ENCODE measurements around the gene PHYH. TPM values are rescaled to one million over a fixed set of nuclear protein-coding genes. Genes with fewer than 3 reads are reported as not detected.

PHYH gene
- total RNA-seq, 2 experiments from 2014 or later, result 6.9 to 15.1 TPM

DNA sequence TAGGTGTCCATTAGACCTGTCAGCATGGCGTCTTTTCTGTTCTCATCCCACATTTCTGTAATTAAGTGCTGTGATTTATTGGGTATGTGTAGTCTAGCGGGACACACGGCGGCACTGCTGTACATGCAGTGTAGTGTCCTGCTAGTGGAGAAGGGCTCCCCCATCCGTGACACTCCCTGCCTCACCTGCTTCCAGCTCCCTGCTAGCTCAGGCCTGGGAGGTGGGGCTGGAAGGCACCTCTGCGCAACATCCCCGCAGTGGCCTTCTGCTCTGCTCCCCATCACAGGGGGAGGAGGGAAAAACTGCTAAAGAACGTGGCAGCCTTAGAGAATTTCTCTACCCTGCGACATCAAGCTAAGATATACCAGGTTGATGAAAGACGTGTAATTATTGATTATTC, 28.7 kb upstream of the PHYH start:
- no peaks in the 10 kb centered on the region for H3K9me2 ChIP-seq (ENCODE audit: insufficient read depth, low read length)
- no peak for TF ChIP-seq EZH2phosphoT487 (IDR thresholded peaks at IDR 0.05; ENCODE audit: borderline replicate concordance, low read depth, low read length)
- TF ChIP-seq, protein P1, sequence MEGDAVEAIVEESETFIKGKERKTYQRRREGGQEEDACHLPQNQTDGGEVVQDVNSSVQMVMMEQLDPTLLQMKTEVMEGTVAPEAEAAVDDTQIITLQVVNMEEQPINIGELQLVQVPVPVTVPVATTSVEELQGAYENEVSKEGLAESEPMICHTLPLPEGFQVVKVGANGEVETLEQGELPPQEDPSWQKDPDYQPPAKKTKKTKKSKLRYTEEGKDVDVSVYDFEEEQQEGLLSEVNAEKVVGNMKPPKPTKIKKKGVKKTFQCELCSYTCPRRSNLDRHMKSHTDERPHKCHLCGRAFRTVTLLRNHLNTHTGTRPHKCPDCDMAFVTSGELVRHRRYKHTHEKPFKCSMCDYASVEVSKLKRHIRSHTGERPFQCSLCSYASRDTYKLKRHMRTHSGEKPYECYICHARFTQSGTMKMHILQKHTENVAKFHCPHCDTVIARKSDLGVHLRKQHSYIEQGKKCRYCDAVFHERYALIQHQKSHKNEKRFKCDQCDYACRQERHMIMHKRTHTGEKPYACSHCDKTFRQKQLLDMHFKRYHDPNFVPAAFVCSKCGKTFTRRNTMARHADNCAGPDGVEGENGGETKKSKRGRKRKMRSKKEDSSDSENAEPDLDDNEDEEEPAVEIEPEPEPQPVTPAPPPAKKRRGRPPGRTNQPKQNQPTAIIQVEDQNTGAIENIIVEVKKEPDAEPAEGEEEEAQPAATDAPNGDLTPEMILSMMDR (conservative IDR thresholded peaks at IDR 0.05; ENCODE audit: low read length), result no peak
- BruUV-seq (replicated peaks), result no TSS peak
- CTCF ChIA-PET (ENCODE audit: unreplicated experiment), result no interaction called here
- H3K9me3 ChIP-seq (ENCODE audit: low read length), result no peaks in the 10 kb centered on the region
- H3K4me3 ChIP-seq (ENCODE audit: low read depth, low read length, poor library complexity, severe bottlenecking), result no peak overlapping the region
- intact Hi-C loops (cut with micrococcal nuclease; ENCODE audit: unreplicated experiment), result no loop called here
- H3K4me1 ChIP-seq (ENCODE audit: insufficient read depth, low read length, poor library complexity, severe bottlenecking), result no peaks in the 10 kb centered on the region
- no peak overlapping the region for H2AFZ ChIP-seq (ENCODE audit: low read length)
- no peak overlapping the region for H3K27ac ChIP-seq (ENCODE audit: low read depth, low read length, poor library complexity, severe bottlenecking)
- H3K79me2 ChIP-seq (ENCODE audit: insufficient read depth, low read depth, low read length), result no peaks in the 10 kb centered on the region
- POLR2A ChIA-PET, result interaction anchor here (1.1 kb wide), 1 partner anchor 179 kb away, joined by 5 read pairs; no protein-coding TSS in a partner anchor
- DNase-seq (ENCODE audit: low spot score), result no peak
- no peak overlapping the region for H3K4me2 ChIP-seq (ENCODE audit: low read length)
- H3K36me3 ChIP-seq (ENCODE audit: insufficient read depth, low read length), result peaks cover 95% of the 10 kb centered on the region
- no peaks in the 10 kb centered on the region for H4K20me1 ChIP-seq (ENCODE audit: insufficient read depth, low read length)

DNA sequence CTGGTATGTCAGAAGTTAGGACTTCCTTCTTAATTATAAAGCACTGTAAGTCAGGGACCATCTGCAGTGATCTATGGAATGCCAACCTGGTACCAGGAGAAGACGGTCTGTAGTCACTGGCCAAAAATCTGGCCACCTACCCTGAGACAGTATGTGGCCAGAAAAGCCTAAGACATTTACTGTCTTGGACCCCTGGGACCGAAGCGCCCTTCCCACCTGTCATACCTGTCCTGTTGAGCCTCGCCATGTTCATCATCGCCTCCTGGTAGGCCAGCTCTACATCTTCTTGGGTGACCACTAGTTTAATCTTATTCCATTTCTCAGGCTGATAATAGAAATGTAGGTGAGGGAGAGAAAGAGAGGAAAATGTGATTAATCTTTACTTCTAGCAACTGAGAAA, 28.3 kb upstream of the PHYH start:
- Histone ChIP-seq H3K27ac (ENCODE audit: low read depth, low read length, poor library complexity, severe bottlenecking) (no peak overlapping the region), H4K20me1 (ENCODE audit: insufficient read depth, low read length) (no peaks in the 10 kb centered on the region), H3K9me3 (ENCODE audit: low read length) (no peaks in the 10 kb centered on the region), H3K79me2 (ENCODE audit: insufficient read depth, low read depth, low read length) (no peaks in the 10 kb centered on the region), H3K36me3 (ENCODE audit: insufficient read depth, low read length) (peaks cover 96% of the 10 kb centered on the region), H3K4me3 (ENCODE audit: low read depth, low read length, poor library complexity, severe bottlenecking) (no peak overlapping the region), H2AFZ (ENCODE audit: low read length) (no peak overlapping the region), H3K4me1 (ENCODE audit: insufficient read depth, low read length, poor library complexity, severe bottlenecking) (no peaks in the 10 kb centered on the region), H3K4me2 (ENCODE audit: low read length) (no peak overlapping the region), H3K9me2 (ENCODE audit: insufficient read depth, low read length) (no peaks in the 10 kb centered on the region)
- DNase-seq (ENCODE audit: low spot score), result no peak
- no TSS peak for BruUV-seq (replicated peaks)
- CTCF ChIA-PET (ENCODE audit: unreplicated experiment), result no interaction called here
- intact Hi-C loops (cut with micrococcal nuclease; ENCODE audit: unreplicated experiment), result no loop called here
- TF ChIP-seq, protein P1 (conservative IDR thresholded peaks at IDR 0.05; ENCODE audit: low read length), result no peak
- POLR2A ChIA-PET, result no interaction called here

DNA sequence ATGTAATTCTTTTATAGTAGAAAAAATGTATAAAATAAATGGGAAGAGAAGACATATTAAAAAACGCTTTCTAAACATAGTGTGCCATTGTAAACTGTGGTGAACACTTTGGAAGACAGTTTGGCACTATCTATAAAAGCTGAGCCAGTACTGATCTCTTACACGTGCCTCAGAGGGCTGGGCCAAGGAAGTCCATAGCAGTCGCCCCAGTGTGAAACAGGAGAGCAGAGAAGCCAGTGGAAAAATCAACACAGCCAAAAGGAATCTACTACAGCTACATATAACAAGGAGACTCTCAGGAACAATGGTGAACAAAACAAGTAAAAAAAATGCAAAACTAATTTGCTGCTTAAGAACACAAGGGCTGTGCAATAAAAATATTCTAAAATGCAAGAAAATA, 27.7 kb upstream of the PHYH start:
- H3K36me3 ChIP-seq (ENCODE audit: insufficient read depth, low read length), result peaks cover 97% of the 10 kb centered on the region

More for the DNA sequence above, 27.7 kb upstream of the PHYH start:
- Histone ChIP-seq H3K9me3 (ENCODE audit: low read length) (no peaks in the 10 kb centered on the region), H3K9me2 (ENCODE audit: insufficient read depth, low read length) (no peaks in the 10 kb centered on the region), H2AFZ (ENCODE audit: low read length) (no peak overlapping the region), H3K79me2 (ENCODE audit: insufficient read depth, low read depth, low read length) (no peaks in the 10 kb centered on the region), H4K20me1 (ENCODE audit: insufficient read depth, low read length) (no peaks in the 10 kb centered on the region), H3K27ac (ENCODE audit: low read depth, low read length, poor library complexity, severe bottlenecking) (no peak overlapping the region), H3K4me3 (ENCODE audit: low read depth, low read length, poor library complexity, severe bottlenecking) (no peak overlapping the region), H3K4me1 (ENCODE audit: insufficient read depth, low read length, poor library complexity, severe bottlenecking) (no peaks in the 10 kb centered on the region), H3K4me2 (ENCODE audit: low read length) (no peak overlapping the region)
- intact Hi-C loops (cut with micrococcal nuclease; ENCODE audit: unreplicated experiment), result no loop called here
- BruUV-seq (replicated peaks), result no TSS peak
- CTCF ChIA-PET (ENCODE audit: unreplicated experiment), result no interaction called here
- POLR2A ChIA-PET, result no interaction called here
- TF ChIP-seq EZH2phosphoT487 (IDR thresholded peaks at IDR 0.05; ENCODE audit: borderline replicate concordance, low read depth, low read length), result no peak
- TF ChIP-seq, protein P1 (conservative IDR thresholded peaks at IDR 0.05; ENCODE audit: low read length), result no peak
- DNase-seq (ENCODE audit: low spot score), result no peak

All from OCI-LY7 (cell line).